KG1 (cell line): ENCODE measurements around the gene SEMA3F.

ENCODE experiments used
- DNase-seq: peaks from one replicate; lab custom pipeline; 2025; lab: John Stamatoyannopoulos, UW

The SEMA3F gene

DNA sequence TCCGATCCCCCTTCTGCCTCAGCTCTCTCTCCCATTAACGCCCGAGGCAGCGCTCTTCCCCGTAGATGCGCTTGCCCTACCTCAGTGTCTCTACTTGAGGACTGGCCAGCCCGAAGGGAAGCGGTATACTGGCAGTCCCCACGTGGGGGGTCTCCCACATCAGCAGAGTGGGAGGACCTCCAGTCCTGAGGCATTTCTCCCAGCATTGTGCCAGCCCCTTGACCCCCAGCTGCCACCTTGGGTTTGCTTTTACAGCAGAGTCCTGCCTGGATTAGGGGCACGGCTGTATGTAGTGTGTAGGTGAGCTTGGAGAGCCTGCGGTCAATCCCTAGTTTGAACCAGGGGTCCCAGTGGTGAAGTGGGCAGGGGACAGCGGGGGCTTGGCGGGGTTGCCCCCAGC lies 767 bp downstream of the SEMA3F start:
- no peak for DNase-seq

DNA sequence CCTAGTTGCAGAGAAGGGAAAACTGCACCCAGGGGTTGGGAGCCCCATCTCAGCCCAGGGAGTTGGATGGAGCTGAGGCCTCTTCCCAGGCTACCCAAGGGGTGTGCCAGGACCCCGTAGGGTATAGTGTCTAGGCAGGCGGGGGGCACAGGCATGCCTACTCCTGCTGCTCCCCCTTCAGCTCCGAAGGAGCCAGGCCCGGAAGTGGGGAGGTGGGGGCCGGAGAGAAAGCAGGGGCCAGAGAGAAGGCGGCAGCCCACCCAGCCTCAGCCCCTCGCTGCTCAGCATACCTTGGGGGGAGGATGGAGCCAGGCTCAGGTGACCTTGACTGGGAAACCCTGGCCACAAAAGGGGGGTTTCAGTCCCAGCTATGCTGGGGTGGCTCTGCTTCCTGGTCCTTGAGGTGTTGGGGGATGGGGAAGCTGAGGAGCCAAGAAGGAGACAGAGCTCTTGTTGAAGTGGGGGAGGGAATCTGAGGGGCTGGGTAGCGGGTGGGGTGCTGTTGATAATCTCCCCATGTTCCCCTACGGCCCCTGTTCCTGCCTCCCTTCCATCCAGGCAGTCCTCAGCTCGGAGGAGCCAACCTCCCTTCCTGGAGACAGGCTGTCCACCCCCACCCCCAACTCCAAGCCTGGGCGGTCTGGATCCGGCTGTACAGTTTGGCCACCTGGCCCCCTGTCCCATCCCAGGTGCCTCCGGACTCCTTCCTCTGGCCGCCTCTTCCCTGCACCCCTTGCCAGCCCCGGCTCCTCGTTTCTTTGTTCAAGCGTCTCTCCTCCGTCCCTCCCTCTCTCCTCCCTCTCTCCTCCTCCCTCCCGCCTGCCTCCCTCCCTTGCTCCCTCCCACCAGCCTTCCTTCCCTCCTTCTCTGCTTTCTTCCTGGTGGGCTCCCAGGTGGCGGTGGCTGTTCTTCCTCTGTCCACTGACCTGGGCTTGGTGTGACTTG lies 1.7 kb downstream of the SEMA3F start:
- no peak for DNase-seq

DNA sequence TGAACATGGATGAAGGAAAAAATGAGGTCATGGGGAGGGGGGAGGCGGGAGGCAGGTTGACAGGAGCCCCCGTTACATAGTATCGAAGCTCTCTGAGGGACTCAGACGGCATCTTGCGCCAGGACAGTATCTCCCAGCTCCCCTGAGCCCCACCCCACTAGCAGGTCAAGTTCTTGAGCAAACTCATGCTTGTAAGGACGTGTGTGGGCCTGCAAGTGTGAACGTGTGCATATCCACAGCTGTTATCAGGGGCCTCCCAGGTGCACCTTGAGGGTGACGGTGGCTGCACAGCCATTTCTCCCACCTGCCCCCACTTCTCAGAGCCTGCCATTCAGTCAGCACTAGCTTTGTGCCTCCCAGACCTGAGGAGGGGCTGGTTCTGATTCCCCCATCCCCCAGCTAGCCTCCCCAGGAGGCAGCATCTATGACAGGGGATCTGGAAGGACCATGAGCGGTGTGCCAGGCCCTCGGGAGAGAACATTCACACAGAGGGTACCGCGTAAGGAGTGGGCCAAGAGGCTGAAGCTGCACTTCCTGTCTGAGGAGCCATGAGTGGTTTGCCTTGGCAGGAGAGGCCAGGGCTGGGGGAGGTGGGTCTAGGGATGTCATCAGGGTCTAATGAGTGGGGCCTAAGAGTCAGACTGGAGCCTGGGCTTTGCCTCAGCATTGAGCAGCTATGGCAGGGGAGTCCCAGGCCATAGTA lies 2.9 kb downstream of the SEMA3F start:
- DNase-seq: no peak

DNA sequence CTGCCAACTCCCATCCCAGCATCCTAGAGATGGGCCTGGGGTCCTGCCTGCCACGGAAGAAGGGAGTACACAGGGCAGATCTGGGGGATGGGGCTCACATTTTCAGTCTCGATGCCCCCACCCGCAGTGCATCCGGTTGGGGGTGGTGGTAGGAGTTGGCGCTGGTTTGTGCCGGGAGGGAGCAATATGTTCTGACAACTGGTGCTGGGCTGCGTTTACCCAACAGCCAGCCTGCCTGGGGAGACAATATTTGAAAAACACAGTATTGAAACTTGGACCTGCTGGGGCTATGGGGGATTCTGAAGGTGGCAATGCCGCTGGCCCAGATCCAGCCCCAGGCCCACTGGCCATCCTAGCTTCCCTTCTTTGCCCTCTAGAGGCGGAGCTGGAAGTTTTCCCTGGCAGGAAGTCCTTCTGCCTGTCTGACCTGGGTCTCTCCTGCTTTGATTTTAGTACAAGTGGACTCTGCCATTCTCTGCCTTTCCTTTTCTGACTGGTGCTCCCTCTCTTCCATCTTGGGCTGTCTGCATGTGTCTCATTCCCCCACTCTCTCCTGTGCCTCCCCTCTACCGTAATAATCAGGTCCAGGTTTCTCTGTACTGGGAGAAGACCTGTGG lies 3.5 kb downstream of the SEMA3F start:
- DNase-seq: no peak

- DNase-seq: no peak
Observed at GRCh38 chr3:50160561-50160983, 5.4 kb downstream of the SEMA3F start.

DNA sequence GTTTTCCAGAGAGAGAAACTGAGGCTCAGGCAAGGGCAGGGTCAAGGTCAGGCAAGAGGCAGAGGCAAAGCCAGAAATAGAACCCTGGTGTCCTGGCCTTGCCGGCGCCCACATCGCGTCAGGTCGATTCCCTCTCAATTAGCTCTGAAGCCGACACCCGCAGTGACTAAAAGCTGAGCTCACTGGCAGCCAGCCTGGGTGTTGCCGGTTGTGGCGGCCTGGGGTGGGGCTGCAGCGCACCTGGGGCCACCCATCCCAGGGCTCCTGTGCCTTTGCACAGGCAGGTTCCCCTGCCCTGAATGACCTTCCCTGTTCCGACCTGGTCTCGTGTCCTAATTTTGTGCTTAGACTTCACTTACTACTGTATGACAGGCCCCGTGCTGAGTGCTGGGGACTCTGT lies 6.2 kb downstream of the SEMA3F start:
- no peak for DNase-seq

GRCh38 chr3:50162034-50162883 lies 7.1 kb downstream of the SEMA3F start:
- DNase-seq: no peak

GRCh38 chr3:50163572-50164455 lies 8.7 kb downstream of the SEMA3F start:
- DNase-seq: no peak

DNA sequence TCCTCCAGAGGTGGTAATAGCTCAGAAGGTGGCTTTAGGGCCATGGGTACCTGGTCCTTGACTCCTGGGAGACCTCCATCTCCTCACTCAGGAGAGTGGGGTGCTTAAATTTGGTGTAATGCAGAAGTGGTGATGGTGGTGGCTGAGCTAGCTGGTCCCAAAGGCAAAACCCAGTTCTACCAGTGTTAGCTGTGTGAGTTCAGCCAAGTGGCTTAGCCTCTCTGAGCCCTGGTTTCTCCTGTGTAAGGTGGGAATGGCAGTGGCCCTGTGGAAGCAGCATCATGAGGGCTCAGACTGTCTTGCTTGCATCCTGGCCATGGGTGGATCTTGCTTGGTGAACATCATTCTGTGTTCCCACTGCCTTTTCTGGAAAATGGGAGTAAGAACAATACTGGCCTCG lies 9.4 kb downstream of the SEMA3F start:
- no peak for DNase-seq

GRCh38 chr3:50164984-50165909 lies 10.1 kb downstream of the SEMA3F start:
- DNase-seq: no peak

GRCh38 chr3:50165910-50166538 lies 10.9 kb downstream of the SEMA3F start:
- peak; percentile 29 for DNase-seq

GRCh38 chr3:50166620-50167019 lies 11.5 kb downstream of the SEMA3F start:
- DNase-seq: no peak

DNA sequence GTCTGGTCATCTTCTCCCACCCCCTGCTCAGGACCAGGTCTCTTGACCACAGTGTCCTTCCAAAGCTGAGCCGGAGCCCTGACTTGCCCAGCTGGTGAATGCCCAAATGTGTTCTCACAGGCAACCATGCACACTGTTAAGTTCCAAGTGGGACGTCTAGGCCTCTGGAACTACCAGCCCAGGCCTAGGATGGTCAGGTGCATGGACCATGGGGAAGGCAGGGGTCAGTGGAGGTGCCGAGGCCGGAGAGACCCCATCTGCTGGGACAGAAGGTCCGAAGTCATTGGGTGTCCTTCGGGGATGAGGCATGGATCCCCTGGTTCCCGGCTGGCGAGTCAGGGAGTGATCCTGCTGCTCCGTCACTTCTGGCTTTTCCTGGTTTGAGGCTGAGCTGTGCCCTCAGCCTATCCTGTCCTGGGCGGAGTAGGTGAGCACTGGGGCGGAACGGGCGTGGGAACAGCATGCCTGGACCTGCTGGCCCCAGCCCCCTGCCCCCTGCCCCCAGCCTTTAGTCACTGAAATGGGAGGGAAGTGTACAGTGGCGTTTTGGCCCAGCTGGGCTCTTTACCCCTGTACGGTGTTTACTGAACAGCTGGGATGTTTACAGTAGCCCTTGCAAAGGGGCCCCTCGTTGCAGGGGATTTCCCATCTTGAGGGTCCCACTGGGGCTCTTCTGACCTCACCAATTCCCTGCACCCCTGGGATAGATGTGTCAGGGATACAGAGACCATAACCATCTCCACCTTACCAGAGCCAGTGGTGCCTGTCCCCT lies 12.1 kb downstream of the SEMA3F start:
- no peak for DNase-seq

GRCh38 chr3:50167841-50168209 lies 12.7 kb downstream of the SEMA3F start:
- no peak for DNase-seq

- no peak for DNase-seq
Observed at GRCh38 chr3:50168388-50168787, 13.3 kb downstream of the SEMA3F start.

DNA sequence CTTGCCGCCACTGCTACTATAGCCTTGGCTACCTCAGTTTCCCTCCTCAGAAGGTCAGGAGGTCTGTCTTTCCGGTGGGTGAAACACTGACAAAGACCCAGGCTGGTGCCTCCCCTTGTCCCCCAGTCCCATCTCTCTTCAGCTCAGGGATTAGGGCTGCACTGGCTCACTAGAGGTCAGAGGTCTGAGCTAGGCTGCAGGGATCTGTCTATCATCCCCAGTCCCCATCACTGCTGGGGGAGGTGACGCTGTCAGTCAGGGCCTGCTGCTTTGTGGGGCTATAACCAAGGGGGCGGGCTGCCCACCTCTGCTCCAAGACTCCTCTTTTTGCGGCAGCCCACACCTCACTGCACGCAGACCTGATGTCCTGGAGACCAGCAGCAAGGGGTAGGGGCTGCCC lies 13.7 kb downstream of the SEMA3F start:
- DNase-seq: no peak

- no peak for DNase-seq
Observed at GRCh38 chr3:50169232-50169832, 14.2 kb downstream of the SEMA3F start.

DNA sequence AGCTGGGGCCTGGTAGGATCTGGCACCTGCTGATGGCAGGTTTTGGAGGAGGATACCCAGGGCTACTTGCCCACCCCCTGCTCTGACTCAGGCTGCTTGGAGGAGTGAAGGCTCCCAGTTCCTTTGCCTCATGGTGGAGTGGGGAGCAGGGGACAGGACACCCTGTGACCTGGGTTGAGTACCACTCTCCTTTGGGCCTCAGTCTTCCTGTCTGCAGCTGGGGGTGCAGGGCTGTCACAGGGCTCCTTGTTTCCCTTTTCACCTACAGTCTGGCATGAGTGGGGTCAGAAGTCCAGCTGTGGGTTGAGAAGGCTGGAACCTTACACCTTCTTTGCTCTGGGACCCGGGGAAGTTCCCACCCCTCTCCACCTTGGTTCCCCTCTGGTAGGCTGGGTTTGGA lies 14.7 kb downstream of the SEMA3F start:
- no peak for DNase-seq
